Activated naive CD8-positive, alpha-beta T cell (primary cell): ENCODE measurements around the gene ELAC2.
"Not testable (repeated sequence)": the region's sequence is repeated elsewhere in the genome, so short reads cannot be mapped to it uniquely, and the experiment has no call there.

Source experiments
- H3K27ac Mint-ChIP-seq: one replicate; pipeline ENCODE4 v1.8.0; 2021; ENCODE audit warnings: mixed read lengths
- H3K27me3 Mint-ChIP-seq: one replicate; pipeline ENCODE4 v1.8.0; 2021; ENCODE audit warnings: mixed read lengths
- H3K36me3 Mint-ChIP-seq: one replicate; pipeline ENCODE4 v1.8.0; 2021; ENCODE audit warnings: mixed read lengths
- H3K4me1 Mint-ChIP-seq: one replicate; pipeline ENCODE4 v1.8.0; 2021; ENCODE audit warnings: low read depth, mixed read lengths
- H3K4me3 Mint-ChIP-seq: one replicate; pipeline ENCODE4 v1.8.0; 2021; ENCODE audit warnings: mild to moderate bottlenecking, mixed read lengths
- H3K9me3 Mint-ChIP-seq: one replicate; pipeline ENCODE4 v1.8.0; 2021; ENCODE audit warnings: low read depth, mixed read lengths

Gene ELAC2

DNA sequence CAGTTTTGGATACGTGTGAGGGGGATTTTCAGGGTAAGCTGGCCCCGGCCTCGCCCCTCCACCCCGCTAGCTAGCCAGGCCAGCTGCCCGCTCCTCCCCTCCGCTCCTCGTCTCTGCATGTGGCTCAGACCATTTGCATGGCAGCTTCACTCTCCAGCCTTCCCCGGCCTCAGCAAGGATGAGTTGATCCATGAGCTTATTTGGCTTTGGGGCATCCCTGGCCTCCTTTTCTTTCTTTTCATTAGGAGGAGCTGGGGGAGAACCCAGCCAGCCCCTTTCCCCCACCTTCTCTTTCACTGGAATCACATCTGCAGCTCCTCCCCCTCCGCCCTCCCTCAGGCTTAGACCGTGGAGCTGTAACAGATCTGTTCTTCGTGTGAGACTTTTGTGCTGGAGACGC is 30.7 kb downstream of the ELAC2 start:
- H3K27me3 Mint-ChIP-seq, result no peaks in the 10 kb centered on the region
- no peaks in the 10 kb centered on the region for H3K9me3 Mint-ChIP-seq
- H3K4me1 Mint-ChIP-seq, result no peaks in the 10 kb centered on the region
- H3K4me3 Mint-ChIP-seq, result no peak overlapping the region
- no peak overlapping the region for H3K27ac Mint-ChIP-seq
- H3K36me3 Mint-ChIP-seq, result peaks cover 17% of the 10 kb centered on the region

DNA sequence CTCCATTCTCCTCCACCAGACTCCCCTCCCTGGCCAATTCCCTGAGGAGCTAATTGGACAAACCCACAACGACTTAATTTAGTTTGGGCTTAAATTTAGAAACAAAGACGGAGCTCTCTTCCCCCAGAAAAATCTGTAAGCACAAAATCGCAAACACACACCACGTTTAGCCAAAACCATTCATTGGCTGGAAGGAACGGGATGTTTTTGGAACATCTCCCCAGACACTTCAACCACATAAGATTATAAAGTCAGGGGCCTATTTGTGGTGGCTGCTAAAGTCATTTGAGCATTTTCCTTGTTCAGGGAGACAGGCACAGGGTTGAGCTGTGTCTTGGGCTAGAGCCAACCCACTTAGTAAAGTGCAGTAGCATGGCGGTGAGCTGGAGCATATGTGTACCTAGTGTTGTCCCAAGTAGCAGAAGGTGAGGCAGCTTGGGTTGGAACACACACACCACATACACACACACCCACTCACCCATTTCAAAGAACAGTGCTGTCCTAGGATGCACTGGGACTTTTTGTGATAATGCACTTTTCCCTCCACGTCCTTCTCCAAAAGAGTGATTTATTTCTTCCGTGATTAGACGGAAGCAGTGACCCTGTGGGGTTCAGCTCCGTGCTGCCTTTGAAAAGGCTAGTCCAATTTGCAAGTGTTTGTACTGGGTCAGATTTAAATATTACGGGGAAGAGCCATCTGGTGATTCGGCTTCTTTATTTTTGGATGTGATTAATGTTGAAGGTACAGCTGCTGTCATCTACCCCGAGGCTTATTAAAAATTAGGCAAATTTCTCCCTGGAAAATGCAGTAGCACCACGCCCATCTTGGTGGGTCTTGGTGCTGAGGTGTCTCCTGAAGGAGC is 32.2 kb downstream of the ELAC2 start:
- H3K36me3 Mint-ChIP-seq, result peaks cover 7% of the 10 kb centered on the region
- H3K27me3 Mint-ChIP-seq, result peaks cover 2% of the 10 kb centered on the region
- no peaks in the 10 kb centered on the region for H3K4me1 Mint-ChIP-seq
- no peak overlapping the region for H3K27ac Mint-ChIP-seq
- H3K4me3 Mint-ChIP-seq, result no peak overlapping the region
- no peaks in the 10 kb centered on the region for H3K9me3 Mint-ChIP-seq

DNA sequence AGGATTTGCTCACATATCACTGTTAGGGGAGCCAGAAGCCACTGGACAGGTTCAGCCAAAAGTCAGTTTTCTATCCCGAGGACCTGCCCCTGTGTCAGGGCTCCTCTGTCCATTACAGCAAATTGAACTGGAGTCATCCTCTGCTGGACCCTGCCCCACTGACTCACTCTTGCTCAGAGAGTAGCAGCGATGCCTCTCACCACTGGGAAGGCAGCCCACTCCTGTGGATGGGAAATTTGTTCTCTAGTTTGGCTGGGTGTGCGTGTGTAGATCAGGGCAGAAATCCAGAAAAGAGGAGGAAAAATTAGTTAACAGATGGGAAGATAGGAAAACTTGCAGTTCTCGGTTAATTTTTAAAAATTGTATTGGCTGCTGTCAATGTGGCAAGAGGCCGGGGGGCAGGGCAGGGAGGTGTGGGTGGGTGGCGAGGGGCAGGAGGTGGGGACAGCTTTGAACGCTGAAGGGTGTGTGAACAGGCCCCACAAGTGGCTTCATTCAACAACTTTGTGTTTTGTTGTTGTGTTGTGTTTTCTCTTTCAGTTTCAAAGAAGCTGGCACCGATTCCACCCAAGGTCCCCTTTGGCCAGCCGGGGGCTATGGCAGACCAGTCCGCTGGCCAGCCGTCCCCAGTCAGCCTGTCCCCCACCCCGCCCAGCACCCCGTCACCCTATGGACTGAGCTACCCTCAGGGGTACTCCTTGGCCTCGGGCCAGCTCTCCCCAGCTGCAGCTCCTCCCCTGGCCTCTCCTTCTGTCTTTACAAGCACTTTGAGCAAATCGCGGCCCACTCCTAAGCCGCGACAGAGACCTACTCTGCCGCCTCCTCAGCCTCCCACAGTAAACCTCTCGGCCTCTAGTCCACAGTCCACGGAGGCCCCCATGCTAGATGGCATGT is 33.6 kb downstream of the ELAC2 start:
- Mint-ChIP-seq H3K4me1 (no peaks in the 10 kb centered on the region), H3K9me3 (no peaks in the 10 kb centered on the region), H3K27ac (no peak overlapping the region), H3K27me3 (peaks cover 2% of the 10 kb centered on the region), H3K36me3 (no peaks in the 10 kb centered on the region), H3K4me3 (no peak overlapping the region)

DNA sequence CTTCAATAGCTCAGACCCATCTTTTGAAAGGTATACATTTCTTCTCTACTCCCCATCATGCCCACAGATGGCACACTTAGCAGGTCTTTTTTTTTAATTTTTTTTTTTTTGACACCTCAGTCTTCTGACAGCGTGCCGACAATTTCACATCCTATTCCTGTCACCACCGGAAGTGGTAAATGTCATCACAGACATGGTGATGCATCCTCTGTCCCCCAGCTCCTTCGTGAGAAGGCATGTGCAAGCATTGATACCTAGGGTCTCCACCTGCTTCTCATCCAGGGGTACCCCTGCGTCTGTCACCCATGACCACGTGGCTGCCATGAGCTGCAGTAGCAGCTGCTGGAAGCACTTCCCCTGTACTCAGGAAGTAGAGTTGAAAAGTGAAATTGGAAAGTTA is 35.6 kb downstream of the ELAC2 start:
- Mint-ChIP-seq H3K4me3 (no peak overlapping the region), H3K27me3 (peaks cover 6% of the 10 kb centered on the region)

DNA sequence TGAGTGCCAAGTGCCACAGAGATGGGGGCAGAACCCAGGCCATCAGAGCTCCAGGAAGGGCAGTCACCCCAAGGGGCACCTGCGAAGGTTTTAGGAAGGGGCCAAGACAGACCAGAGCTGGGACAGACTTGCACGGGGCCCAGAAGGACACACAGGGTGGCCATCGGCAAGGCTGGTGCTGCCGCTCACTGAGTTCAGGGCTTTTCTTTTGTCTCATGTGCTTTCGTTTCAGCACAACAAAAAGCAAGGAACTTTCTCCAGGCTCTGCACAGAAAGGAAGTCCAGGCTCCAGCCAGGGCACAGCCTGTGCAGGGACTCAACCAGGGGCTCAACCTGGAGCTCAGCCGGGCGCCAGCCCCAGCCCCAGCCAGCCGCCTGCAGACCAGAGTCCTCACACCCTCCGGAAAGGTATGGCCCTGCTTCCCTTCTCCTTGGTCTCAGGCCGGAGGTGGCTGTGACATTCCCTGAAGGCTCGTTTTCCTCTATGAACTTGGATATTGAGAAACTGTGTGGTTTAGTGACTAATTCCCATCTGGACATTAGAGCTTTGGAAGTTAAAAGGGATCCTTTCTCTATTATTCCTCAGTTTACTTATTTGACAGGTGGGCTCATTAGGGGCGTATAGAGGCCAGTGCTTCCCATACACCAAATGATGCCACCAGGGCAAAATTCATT is 37.9 kb downstream of the ELAC2 start:
- no peak overlapping the region for H3K4me3 Mint-ChIP-seq
- H3K9me3 Mint-ChIP-seq, result no peaks in the 10 kb centered on the region
- peaks cover 10% of the 10 kb centered on the region for H3K27me3 Mint-ChIP-seq
- no peaks in the 10 kb centered on the region for H3K36me3 Mint-ChIP-seq
- H3K27ac Mint-ChIP-seq, result no peak overlapping the region
- no peaks in the 10 kb centered on the region for H3K4me1 Mint-ChIP-seq

More for the DNA sequence above, 35.6 kb downstream of the ELAC2 start:
- no peaks in the 10 kb centered on the region for H3K36me3 Mint-ChIP-seq
- no peaks in the 10 kb centered on the region for H3K9me3 Mint-ChIP-seq
- no peaks in the 10 kb centered on the region for H3K4me1 Mint-ChIP-seq
- no peak overlapping the region for H3K27ac Mint-ChIP-seq

DNA sequence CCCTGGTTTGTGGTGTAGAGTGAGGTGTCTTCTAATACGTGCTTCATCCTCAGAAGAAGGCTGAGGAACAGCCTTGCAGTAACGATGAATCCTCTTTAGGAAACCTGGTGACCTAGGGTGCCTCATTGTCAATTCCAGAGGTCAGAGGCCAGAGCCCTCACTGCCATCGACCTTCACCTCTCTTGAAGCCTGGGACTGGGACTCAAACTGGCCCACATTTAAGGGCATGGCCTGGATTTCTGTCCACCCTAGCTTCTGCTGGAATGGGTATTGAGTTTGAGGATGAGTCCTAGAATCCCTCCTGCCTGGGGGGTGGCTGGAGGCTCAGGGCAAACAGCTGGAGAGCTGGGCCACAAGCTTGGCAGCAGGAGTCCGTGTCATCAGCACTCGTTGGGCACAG is 38.6 kb downstream of the ELAC2 start:
- no peaks in the 10 kb centered on the region for H3K9me3 Mint-ChIP-seq
- no peak overlapping the region for H3K27ac Mint-ChIP-seq
- H3K4me1 Mint-ChIP-seq, result peaks cover 3% of the 10 kb centered on the region
- H3K36me3 Mint-ChIP-seq, result no peaks in the 10 kb centered on the region
- H3K4me3 Mint-ChIP-seq, result no peak overlapping the region
- peaks cover 14% of the 10 kb centered on the region for H3K27me3 Mint-ChIP-seq

DNA sequence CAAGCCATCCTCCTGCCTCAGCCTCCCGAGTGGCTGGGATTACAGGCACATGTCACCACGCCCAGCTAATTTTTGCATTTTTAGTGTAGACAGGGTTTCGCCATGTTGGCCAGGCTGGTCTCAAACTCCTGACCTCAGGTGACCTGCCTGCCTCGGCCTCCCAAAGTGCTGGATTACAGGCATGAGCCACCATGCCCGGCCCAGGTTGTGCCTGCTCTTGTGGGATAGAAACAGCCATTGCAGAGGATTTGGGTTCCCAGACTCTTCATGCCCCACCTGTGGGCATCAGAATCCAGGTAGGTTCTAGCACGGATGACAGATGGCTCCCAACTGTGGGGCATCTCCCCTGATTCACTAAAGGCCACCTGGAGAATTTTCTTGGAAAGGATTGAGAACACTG is 39.0 kb downstream of the ELAC2 start:
- H3K4me1 Mint-ChIP-seq, H3K27ac Mint-ChIP-seq, H3K36me3 Mint-ChIP-seq, H3K4me3 Mint-ChIP-seq, H3K9me3 Mint-ChIP-seq: not testable (repeated sequence)
- peaks cover 14% of the 10 kb centered on the region for H3K27me3 Mint-ChIP-seq

DNA sequence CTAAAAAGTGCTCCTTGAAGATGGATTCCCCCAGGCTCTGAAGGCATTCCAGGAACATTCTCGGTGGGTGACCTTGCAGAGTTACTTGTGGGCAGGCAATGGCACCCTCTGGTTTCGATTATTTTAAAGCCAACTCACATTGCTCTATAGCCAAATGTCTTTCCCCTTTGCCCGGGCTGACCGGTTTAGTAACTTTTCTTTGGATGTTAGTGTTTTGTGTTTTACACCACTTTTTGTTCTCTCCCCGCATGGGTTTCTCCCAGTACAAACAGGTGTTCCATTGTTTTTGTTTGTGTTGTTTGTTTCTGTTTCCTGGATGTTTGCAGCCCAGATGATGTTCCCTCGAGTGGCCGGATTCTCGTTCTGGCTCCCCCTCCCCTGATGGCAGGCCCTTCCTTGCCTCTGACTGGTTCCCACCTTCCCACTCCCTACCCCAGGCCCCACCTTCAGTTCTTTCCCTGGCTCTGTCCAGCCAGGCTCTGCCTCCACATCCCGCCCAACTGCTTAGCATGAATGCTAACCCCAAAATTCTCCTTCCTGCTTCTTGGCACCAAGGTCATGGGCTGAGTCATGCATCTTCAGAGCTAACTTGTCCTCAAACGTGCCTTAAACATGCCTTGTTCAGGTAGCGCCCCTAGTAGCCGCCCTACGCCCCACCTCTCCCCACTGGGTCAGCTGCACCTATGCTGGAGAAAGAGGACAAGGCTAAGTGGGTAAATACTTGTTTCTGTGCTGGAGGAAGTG is 40.6 kb downstream of the ELAC2 start:
- Mint-ChIP-seq H3K27ac (no peak overlapping the region), H3K27me3 (peaks cover 19% of the 10 kb centered on the region), H3K36me3 (no peaks in the 10 kb centered on the region), H3K9me3 (no peaks in the 10 kb centered on the region), H3K4me3 (no peak overlapping the region), H3K4me1 (peaks cover 3% of the 10 kb centered on the region)

DNA sequence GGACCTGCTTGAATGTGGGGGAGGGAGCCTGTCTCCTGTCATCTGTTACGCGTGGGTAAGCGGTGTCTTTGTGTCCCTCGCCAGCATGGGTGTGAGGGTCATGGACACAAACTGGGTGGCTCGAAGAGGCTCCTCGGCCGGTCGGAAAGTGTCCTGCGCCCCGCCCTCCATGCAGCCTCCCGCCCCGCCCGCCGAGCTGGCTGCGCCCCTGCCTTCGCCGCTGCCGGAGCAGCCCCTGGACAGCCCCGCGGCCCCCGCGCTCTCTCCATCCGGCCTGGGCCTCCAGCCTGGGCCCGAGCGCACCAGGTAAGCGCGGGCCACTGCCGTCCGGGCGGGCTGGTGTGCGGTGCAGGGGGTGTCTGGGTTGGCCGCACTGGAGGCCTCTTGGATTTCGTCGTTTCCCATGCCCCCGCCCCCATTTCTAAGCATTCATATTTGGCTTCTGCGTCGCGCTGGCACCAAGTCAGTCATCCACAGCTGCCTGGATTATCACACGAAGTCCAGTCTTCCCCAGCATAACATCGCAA is 43.8 kb downstream of the ELAC2 start:
- Mint-ChIP-seq H3K4me1 (peaks cover 3% of the 10 kb centered on the region), H3K9me3 (no peaks in the 10 kb centered on the region), H3K27me3 (peaks cover 26% of the 10 kb centered on the region), H3K36me3 (no peaks in the 10 kb centered on the region), H3K4me3 (no peak overlapping the region), H3K27ac (no peak overlapping the region)

DNA sequence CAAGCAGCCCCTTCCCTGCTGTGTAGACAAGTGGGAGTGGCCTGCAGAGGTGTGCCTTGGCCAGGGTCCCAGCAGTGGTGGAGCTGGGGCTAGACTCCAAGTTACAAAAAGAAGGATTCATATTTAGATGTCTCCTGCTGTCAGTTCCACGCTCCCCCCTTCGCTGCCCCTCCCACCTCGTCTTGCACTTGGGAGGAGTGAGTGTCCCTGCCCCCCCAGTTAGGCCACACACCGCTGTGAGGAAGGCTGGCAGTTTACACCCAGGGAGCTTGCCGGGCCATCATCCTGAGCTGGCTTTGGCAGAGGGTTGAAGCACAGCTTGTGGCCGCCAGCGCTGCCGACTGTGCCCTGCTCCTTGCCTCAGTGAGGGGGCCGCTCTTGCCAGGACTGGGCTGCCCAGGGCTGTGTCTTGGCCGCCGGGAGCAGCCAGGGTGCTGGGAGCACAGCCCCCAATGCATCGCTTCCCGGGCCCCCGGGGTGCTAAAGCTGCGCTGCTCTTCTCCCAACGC is 44.3 kb downstream of the ELAC2 start:
- Mint-ChIP-seq H3K4me1 (peaks cover 3% of the 10 kb centered on the region), H3K27ac (no peak overlapping the region), H3K36me3 (no peaks in the 10 kb centered on the region), H3K4me3 (no peak overlapping the region), H3K9me3 (no peaks in the 10 kb centered on the region), H3K27me3 (peaks cover 26% of the 10 kb centered on the region)

DNA sequence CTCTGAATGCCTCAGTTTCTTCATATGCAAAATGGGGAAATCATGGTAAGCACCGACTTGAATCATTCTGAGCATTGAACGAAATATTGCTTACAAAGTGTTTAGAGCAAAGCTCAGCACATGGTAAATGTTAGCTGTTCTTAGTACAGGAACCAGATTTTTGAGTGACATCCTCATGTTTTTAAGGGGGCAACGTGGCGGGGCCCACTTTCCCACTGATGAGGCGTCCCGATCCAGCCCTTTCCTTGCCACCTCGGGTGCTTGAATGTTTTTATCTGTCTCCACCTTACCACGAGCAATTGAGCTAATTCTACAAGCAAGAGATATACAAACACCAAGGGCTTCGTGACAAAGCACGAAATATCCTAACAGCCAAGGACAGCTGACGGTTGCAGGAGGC is 49.9 kb downstream of the ELAC2 start:
- no peak overlapping the region for H3K4me3 Mint-ChIP-seq
- H3K9me3 Mint-ChIP-seq, result no peaks in the 10 kb centered on the region
- no peak overlapping the region for H3K27ac Mint-ChIP-seq
- peaks cover 10% of the 10 kb centered on the region for H3K27me3 Mint-ChIP-seq
- H3K4me1 Mint-ChIP-seq, result no peaks in the 10 kb centered on the region
- H3K36me3 Mint-ChIP-seq, result no peaks in the 10 kb centered on the region

DNA sequence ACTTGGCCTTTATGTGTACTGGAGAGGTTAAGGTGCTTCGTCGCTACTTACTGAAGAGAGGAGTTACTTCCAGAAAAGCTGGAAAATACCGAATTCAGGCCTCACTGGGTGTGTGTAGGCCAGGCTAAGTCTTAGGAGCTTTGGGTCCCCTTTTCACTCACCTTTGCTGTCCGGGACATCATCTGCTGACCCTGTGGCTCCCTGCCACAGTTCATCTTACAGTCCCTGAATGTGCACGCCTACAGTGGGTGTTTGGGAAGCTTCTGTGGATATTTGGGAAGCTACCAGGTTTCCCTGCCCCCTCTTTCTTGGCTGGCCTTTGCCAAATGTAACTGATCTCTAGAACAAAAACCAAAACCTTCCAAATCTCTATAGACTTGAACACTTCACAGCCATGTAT is 51.4 kb downstream of the ELAC2 start:
- Mint-ChIP-seq H3K4me1 (no peaks in the 10 kb centered on the region), H3K9me3 (no peaks in the 10 kb centered on the region), H3K36me3 (no peaks in the 10 kb centered on the region), H3K27me3 (peaks cover 1% of the 10 kb centered on the region), H3K27ac (no peak overlapping the region), H3K4me3 (no peak overlapping the region)

DNA sequence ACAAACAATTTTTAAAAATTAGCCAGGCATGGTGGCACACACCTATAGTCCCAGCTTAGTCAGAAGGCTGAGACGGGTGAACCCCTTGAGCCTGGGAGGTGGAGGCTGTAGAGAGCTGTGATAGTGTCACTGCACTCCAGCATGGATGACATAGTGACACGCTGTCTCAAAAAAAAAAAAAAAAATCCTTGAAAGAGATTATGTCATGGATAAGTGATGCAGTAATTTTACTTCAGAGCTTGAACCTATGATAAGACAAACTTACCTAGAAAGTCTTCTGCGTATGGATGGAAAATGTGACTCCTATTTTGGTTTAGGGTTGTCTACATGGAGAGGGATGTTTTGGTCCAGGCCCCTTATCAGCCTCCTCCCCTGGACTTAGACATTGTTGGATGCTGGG is 51.8 kb downstream of the ELAC2 start:
- no peaks in the 10 kb centered on the region for H3K9me3 Mint-ChIP-seq
- H3K36me3 Mint-ChIP-seq, result no peaks in the 10 kb centered on the region
- H3K4me3 Mint-ChIP-seq, result no peak overlapping the region
- H3K27me3 Mint-ChIP-seq, result no peaks in the 10 kb centered on the region
- no peak overlapping the region for H3K27ac Mint-ChIP-seq
- no peaks in the 10 kb centered on the region for H3K4me1 Mint-ChIP-seq

DNA sequence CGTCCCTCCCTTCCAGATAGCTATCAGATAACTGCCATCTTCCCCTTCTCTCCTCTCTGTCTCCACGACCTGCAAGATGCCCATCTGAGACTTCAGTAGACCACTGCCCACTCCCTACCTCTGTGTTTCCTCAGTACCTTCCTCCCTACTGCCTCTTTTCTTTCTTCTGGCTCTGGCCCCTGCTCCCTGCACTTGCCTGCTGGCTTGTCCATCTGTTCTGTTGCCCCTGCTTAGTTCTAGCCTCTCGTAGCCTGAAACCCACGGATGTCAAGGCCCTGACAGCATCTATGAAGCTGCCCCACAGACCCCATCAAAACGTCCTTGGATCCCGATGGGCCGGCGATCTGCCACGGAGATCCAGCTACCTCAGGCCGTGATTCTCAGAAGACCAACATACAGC is 53.0 kb downstream of the ELAC2 start:
- H3K4me1 Mint-ChIP-seq, result no peaks in the 10 kb centered on the region
- H3K9me3 Mint-ChIP-seq, result no peaks in the 10 kb centered on the region
- H3K27ac Mint-ChIP-seq, result no peak overlapping the region

More for the DNA sequence above, 53.0 kb downstream of the ELAC2 start:
- H3K27me3 Mint-ChIP-seq, result peaks cover under 1% of the 10 kb centered on the region
- H3K4me3 Mint-ChIP-seq, result no peak overlapping the region
- no peaks in the 10 kb centered on the region for H3K36me3 Mint-ChIP-seq
